Measurements from ENCODE around the gene ELAPOR2.

- TF ChIP-seq CTCF (conservative IDR thresholded peaks at IDR 0.05; ENCODE audit: low read depth, low read length) (no peak), EZH2 (IDR thresholded peaks at IDR 0.05; ENCODE audit: borderline replicate concordance, low read depth, low read length, poor library complexity, severe bottlenecking) (no peak)
Measured at GRCh38 chr7:87100326-87100725, 40.9 kb upstream of the ELAPOR2 start.
